HG03103 (cell line): ENCODE data around the gene HRAS.

Experiments
- ATAC-seq: cut with Tn5 transposase; IDR thresholded peaks from one replicate; pipeline ENCODE4 v1.9.1; 2021; ENCODE audit warnings: low read depth; ENCODE audit not compliant: unreplicated experiment

Gene HRAS

DNA sequence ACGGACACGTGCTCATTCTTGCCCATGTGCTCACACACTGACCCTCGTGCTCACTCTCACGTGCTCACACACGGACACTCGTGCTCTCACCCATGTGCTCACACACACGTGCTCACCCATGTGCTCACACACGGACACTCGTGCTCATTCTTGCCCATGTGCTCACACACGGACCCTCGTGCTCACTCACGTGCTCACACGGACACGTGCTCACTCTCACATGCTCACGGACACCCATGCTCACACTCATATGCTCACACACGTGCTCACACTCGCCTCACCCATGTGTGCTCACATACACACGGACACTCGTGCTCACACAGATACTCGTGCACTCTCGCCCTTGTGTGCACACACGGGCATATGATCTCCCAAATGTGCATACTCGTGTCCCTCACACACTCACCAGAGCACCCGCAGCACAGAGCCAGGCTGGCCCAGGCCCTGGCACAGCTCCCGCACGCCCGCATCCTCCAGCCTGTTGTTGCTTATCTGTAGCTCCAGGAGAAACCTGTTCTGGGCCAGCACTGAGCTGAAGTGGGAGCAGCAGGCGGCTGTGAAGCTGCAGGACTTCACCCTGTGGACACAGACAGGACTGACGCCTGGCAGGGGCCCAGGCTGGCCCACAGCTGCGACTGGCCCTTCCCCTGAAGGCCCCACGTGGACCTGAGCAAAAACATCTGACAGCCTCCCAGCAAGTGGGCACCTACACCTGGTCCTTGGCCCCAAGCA is 37.6 kb downstream of the HRAS start:
- no peak for ATAC-seq

DNA sequence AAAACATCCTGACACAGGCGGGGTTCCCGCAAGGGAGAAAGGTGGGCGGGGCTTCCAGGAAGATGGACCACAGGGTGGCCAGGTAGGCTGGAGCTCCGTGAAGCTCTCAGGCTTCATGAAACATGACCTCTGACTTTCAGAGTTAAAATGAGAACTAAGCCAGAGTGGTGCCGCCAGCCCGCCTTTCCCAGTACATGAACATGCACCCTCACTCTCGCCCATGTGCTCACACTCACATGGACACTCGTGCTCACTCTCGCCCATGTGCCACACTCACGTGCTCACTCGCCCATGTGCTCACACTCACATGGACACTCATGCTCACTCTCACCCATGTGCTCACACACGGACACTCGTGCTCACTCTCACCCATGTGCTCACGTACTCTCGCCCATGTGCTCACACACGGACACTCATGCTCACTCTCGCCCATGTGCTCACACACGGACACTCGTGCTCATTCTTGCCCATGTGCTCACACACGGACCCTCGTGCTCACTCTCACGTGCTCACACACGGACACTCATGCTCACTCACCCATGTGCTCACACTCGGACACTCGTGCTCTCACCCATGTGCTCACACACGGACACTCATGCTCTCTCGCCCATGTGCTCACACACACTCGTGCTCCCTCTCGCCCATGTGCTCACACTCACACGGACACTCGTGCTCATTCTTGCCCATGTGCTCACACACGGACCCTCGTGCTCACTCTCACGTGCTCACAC is 38.4 kb downstream of the HRAS start:
- ATAC-seq = no peak

DNA sequence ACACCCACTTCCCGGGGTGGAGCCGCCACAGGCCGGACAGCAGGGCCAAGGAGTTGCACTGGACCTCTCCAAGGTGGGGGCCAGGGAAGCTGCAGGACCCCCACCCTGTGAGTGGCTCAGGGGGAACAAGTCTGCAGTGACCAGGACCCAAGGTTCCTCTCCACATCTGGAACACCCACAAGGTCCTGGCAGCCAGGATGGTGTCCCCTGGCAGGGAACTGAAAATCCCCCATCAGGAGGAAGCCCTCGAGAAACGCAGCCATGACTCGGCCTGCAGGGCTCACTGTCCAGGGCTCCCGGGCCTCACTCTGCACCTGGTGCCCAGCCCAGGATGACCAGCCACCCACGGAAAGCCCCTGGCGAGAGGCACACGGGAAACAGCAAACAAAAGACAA is 39.8 kb downstream of the HRAS start:
- ATAC-seq = no peak

GRCh38 chr11:494761-495536 is 40.4 kb downstream of the HRAS start:
- no peak for ATAC-seq

DNA sequence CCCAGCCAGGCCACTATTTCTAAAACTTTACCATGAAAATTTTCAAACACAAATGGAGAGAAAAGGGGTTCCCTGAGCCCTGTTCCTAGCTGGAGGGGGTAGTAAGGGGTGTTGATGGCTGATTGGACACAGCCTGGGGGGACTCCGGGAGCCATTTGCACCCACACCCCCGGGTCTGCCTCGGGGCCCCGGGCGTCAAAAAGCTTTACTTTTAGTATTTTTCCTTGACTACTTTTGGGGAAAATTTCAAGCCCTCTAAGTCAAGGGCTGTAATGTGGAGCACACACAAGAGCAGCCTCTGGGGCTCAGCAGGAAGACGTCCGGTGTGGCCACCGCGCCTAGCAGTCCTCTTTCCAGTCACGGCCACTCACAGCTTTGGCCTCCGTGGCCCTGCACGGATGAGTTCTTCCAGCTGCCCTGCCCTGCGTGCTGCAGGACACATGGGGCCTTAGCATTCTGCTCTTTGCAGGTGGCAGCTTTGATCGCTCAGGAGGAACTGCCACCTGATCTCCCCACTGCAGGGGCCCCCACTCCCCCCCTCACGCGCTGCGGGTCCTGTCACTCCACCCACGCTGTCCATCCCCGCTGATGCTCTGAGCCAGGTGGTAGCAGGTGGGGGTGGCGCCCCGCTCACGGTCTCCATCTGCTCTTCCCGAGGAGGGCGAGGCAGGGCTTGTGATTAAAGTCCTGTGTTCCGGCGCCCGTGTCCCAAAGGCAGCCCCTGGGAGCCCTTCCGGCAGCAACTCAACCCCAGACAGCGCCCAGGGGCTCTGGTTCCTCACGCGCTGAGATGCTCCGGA is 42.7 kb downstream of the HRAS start:
- no peak for ATAC-seq

- ATAC-seq = no peak
Measured at GRCh38 chr11:491358-491757, 44.0 kb downstream of the HRAS start.

DNA sequence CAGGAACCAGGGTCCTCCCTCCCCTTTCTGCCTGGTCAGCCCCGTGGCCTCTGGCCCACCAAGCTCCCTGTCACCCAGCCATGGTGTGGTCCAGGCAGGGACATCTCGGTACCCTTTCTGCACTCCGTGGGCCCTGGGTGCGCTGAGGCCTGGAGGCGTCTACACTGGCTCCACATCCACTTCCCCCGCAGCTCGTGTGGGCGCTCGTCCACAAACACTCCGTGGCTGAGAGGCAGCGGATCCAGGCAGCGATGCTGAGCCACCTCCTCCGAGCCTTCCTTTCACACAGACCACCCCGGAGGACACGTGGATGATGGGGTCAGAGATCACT is 44.5 kb downstream of the HRAS start:
- no peak for ATAC-seq

DNA sequence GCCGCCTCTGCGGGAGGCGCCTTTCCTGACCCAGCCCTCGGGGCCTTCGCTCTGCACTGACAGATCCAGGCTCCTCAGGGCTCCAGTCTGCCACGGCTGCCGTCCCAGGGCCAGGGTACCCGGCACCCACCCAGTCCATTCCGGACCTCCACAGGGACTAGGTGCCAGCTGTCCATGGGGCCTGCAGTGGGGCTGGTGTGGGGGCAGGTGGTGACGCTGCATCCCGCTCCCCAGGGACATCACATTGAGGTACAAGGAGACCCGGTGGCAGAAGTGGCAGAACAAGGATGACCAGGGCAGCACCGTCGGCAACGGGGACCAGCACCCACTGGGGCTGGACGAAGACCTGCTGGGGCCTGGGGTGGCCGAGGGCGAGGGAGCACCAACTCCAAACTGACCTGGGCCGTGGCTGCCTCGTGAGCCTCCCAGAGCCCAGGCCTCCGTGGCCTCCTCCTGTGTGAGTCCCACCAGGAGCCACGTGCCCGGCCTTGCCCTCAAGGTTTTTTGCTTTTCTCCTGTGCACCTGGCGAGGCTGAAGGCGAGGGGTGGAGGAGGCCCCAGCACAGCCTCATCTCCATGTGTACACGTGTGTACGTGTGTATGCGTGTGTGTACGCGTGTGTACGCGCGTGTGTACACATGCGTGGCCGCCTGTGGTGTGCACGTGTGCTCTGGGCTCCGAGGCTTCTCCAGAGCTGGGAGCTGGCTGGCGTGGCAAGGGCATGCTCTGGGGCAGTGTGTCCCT is 45.0 kb downstream of the HRAS start:
- no peak for ATAC-seq

DNA sequence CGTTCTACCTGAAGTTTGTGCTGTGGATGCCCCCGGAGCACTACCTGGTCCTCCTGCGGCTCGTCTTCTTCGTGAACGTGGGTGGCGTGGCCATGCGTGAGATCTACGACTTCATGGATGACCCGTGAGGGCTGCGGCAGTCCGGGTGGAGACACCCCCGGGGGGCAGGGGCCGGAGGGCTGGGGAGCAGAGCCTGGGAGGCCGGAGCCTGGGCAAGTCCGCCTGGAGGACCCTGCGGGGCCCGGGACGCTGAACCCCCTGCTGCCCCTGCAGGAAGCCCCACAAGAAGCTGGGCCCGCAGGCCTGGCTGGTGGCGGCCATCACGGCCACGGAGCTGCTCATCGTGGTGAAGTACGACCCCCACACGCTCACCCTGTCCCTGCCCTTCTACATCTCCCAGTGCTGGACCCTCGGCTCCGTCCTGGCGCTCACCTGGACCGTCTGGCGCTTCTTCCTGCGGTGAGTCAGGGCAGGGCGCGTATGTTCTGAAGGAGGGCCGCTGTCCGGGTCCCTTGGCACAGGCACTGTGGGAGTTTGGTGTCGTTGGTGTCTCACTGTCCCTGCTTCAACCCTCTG is 45.7 kb downstream of the HRAS start:
- no peak for ATAC-seq

DNA sequence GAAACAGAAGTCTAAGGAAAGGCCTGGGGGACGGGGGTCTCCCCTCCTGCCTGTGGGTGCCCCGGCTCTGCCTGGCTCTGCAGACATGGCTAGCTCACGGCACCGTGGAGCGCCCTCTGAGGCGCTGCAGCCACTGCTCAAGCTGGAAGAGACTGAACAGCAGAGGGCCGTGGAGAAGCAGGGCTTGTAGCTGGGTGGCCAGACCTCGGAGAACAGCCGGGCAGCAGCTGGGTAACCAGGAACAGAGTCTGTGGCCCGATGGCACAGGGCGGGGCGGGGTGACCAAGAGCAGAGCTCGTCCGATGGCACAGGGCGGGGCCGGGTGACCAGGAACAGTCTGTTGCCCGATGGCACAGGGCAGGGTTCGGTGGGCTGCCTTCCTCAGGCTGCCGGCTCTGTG is 46.4 kb downstream of the HRAS start:
- no peak for ATAC-seq

DNA sequence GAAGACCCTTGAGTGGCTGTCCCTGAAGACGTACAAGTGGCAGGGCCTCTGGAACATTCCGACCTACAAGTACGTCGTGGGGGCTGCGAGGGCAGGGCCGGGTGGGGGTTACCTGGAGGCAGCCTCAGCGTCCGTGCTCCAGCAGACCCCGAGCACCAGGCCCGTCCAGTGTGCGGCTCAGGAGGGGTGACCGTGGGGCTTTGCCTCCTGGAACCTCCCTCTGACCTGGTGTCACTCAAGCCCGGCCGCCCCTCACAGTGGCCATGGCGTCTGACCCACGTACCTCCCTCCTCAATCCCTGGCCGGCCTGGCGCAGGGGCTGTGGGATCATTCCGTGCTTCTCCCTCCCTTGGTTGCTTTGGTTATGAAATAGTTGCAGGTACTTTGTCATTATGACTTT is 46.8 kb downstream of the HRAS start:
- ATAC-seq = no peak

DNA sequence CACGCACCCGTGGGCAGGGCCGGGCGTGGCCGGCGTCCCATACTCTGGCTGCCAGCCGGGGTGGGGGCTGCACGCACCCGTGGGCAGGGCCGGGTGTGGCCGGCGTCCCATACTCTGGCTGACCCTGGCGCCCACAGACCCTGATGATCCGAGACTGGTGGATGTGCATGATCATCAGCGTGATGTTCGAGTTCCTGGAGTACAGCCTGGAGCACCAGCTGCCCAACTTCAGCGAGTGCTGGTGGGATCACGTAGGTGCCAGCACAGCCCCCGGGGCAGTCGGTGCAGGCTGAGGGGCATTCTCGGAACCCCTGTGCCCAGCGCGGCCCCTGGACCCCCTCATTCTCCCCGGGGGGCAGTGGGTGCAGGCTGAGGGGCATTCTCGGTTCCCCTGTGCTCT is 47.3 kb downstream of the HRAS start:
- ATAC-seq = no peak

DNA sequence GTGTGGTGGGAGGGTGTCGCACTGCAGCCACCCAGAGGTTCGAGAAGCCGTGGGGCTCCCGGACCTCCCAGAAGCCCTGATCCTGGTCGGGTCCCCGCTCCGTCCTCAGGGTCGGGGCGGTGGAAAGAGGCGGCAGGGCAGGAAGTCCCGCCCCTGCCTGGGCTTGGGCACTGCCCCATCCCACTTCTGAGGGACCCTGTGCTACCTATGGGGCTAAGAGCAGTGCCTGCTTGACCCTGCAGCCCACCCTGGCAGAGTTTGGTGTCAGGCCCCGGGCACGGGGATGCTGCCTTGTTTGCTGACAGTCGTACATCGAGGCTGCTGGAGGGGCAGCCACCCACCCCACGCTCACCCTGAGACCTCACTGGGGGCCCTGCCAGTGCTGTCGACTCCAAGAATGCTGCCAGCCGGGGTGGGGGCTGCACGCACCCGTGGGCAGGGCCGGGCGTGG is 47.8 kb downstream of the HRAS start:
- ATAC-seq = no peak

DNA sequence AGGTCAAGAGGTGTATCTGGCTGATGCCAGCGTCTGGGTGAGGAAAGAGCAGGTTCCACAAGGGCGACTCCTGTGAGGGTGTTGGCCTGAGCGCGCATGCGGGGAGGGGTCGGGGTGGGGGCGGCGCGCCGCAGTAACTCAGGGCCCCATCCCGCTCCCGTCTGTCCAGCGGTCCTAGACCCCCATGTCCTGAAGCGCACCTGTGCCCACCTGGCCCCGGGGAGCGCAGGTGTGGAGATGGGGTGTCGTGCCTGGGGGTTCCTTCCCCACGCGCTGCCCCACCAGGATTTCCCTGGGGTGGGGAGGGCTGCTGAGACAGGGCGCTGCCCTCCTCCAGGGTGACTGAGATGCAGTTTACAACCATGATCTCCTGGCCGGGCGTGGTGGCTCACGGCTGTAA is 49.2 kb downstream of the HRAS start:
- no peak for ATAC-seq

GRCh38 chr11:484616-485015 is 50.8 kb downstream of the HRAS start:
- no peak for ATAC-seq
